BE2C (cell line): ENCODE measurements around the gene TMCC1.
"Not testable (repeated sequence)": the region's sequence is repeated elsewhere in the genome, so short reads cannot be mapped to it uniquely, and the experiment has no call there.

Source experiments
- DNase-seq: peaks from one replicate; pipeline ENCODE4 v3.0.0-alpha.2; 2020
- H3K27me3 ChIP-seq: fragments of 250-450 bp; sonication (Bioruptor Pico); 2 replicates; pipeline ENCODE4 v1.5.1; 2020; ENCODE audit warnings: mild to moderate bottlenecking
- H3K36me3 ChIP-seq: fragments of 250-450 bp; sonication (Bioruptor Pico); 2 replicates; pipeline ENCODE4 v1.5.1; 2020; ENCODE audit warnings: mild to moderate bottlenecking
- H3K4me1 ChIP-seq: fragments of 250-450 bp; sonication (Bioruptor Pico); 2 replicates; pipeline ENCODE4 v1.5.1; 2020
- H3K4me3 ChIP-seq: 2 replicates; pipeline ENCODE4 v1.5.1; 2011; ENCODE audit warnings: low read depth, low read length
- H3K9me3 ChIP-seq: fragments of 250-450 bp; sonication (Bioruptor Pico); 2 replicates; pipeline ENCODE4 v1.5.1; 2020
- CTCF ChIP-seq: IDR thresholded peaks from 2 replicates; pipeline ENCODE4 v1.5.1; 2012; ENCODE audit warnings: mild to moderate bottlenecking, low read depth, low read length

The TMCC1 gene

DNA sequence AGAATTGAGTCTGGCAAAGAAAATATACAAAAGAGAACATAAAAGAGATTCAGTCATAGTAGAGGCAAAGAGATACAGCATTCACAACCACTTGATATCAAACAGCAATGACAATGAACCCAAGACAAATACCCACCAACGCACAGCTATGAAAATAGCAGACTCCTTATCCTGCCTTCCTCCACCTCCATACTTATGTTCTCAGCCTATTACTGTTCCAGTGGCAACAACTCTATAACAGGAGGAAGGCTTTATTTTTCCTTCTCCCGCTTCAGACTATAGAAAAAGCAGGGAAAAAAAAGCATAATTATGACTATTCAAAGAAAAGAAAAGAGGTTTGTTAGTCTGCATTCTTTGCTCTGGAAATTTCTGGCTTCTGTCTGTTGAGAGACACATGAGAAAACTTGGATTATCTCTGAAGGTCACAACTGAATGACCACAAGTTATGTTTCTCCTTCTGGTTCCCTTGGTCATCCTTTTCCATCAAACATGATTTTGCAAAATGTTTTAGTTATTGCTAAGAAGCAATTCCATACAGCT lies 205.9 kb downstream of the TMCC1 start:
- no peak for DNase-seq
- H3K27me3 ChIP-seq = no peaks in the 10 kb centered on the region
- H3K4me1 ChIP-seq = peaks cover 16% of the 10 kb centered on the region
- TF ChIP-seq CTCF = no peak
- H3K36me3 ChIP-seq = no peaks in the 10 kb centered on the region
- peak overlapping the region; percentile 76 for H3K4me3 ChIP-seq
- no peaks in the 10 kb centered on the region for H3K9me3 ChIP-seq

- DNase-seq = no peak
- TF ChIP-seq CTCF = no peak
Measured at GRCh38 chr3:129686941-129687340, 206.6 kb downstream of the TMCC1 start.

DNA sequence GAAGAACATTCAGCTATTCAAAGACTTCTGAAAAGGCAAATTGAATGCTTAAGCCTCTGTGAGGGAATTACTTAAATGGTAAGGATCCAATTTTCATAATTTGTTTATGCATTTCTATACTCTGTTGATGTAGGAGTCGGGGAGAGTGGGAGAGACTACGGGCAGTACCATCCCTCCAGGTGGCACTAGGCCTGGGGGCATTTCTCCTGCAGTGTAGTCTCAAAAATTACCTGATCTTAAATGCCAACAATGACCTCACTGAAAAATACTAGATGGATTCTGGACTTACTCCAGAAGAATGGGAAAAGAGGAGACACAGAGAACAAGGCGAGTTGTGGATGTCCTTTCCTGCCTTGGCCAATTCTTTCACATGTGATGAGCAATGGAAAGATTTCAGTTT lies 209.2 kb downstream of the TMCC1 start:
- no peak for DNase-seq
- H3K27me3 ChIP-seq = no peaks in the 10 kb centered on the region
- no peak for TF ChIP-seq CTCF
- H3K4me3 ChIP-seq = no peak overlapping the region
- H3K9me3 ChIP-seq = no peaks in the 10 kb centered on the region
- no peaks in the 10 kb centered on the region for H3K36me3 ChIP-seq
- H3K4me1 ChIP-seq = peaks cover 7% of the 10 kb centered on the region

More at GRCh38 chr3:129686941-129687340, 206.6 kb downstream of the TMCC1 start:
- Histone ChIP-seq H3K4me3 (peak overlapping the region; percentile 76), H3K9me3 (no peaks in the 10 kb centered on the region), H3K27me3 (no peaks in the 10 kb centered on the region), H3K4me1 (peaks cover 16% of the 10 kb centered on the region), H3K36me3 (no peaks in the 10 kb centered on the region)

GRCh38 chr3:129683201-129683600 lies 210.3 kb downstream of the TMCC1 start:
- H3K36me3 ChIP-seq = no peaks in the 10 kb centered on the region
- DNase-seq = no peak
- H3K4me1 ChIP-seq = peaks cover 3% of the 10 kb centered on the region; the same call in 1 of the 2 replicates
- no peak for TF ChIP-seq CTCF
- H3K4me3 ChIP-seq = no peak overlapping the region
- no peaks in the 10 kb centered on the region for H3K9me3 ChIP-seq
- H3K27me3 ChIP-seq = no peaks in the 10 kb centered on the region

DNA sequence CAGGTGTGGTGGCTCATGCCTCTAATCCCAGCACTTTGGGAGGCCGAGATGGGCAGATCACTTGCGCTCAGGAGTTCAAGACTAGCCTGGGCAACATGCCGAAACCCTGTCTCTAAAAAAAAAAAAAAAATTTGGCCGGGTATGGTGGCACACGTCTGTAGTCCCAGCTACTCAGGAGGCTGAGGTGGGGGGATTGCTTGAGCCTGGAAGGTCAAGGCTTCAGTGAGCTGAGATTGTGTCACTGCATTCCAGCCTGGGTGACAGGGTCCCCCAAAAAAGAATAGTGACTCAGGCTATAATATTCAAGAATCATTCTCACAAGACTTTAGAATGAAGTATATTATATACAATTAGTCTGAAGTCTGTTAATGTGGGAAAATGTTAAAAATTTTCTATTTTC lies 216.5 kb downstream of the TMCC1 start:
- no peaks in the 10 kb centered on the region for H3K27me3 ChIP-seq
- no peak for DNase-seq
- H3K4me1 ChIP-seq = peaks cover 10% of the 10 kb centered on the region
- H3K9me3 ChIP-seq = no peaks in the 10 kb centered on the region
- peaks cover 12% of the 10 kb centered on the region for H3K36me3 ChIP-seq
- no peak for TF ChIP-seq CTCF
- no peak overlapping the region for H3K4me3 ChIP-seq

DNA sequence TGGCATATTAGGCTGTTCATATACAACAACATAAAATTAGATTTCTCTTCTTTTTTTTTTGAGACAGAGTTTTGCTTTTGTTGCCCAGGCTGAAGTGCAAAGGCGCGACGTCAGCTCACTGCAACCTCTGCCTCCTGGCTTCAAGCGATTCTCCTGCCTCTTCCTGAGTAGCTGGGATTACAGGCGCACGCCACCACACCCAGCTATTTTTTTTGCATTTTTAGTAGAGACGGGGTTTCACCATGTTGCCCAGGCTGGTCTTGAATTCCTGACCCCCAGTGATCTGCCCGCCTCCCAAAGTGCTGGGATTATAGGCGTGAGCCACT lies 218.8 kb downstream of the TMCC1 start:
- peaks cover 10% of the 10 kb centered on the region for H3K4me1 ChIP-seq
- not testable (repeated sequence) for H3K27me3 ChIP-seq, H3K4me3 ChIP-seq, DNase-seq, H3K9me3 ChIP-seq
- peaks cover 34% of the 10 kb centered on the region for H3K36me3 ChIP-seq
